Parathyroid adenoma (tissue), 2 donors: Measurements from ENCODE around the gene OLFML2B.

Source experiments
- H2AFZ ChIP-seq: fragments of 300-600 bp; sonication (generic); one replicate; pipeline ENCODE4 v1.7.0; 2017; ENCODE audit warnings: antibody characterized with exemption, mild to moderate bottlenecking
- H3K27ac ChIP-seq: fragments of 300-600 bp; sonication (generic); one replicate; pipeline ENCODE4 v1.7.0; 2017
- H3K27me3 ChIP-seq: fragments of 300-600 bp; sonication (generic); one replicate; pipeline ENCODE4 v1.7.0; 2017; ENCODE audit warnings: low read length; ENCODE audit not compliant: control insufficient read depth, insufficient read depth
- H3K36me3 ChIP-seq: fragments of 300-600 bp; sonication (generic); one replicate; pipeline ENCODE4 v1.7.0; 2017; ENCODE audit warnings: low read length; ENCODE audit not compliant: control insufficient read depth, insufficient read depth
- H3K4me1 ChIP-seq: fragments of 300-600 bp; sonication (generic); one replicate; pipeline ENCODE4 v1.7.0; 2017; ENCODE audit warnings: control low read depth
- H3K4me2 ChIP-seq: fragments of 300-600 bp; sonication (generic); one replicate; pipeline ENCODE4 v1.7.0; 2017; ENCODE audit warnings: low read length
- H3K4me3 ChIP-seq: fragments of 300-600 bp; sonication (generic); one replicate; pipeline ENCODE4 v1.7.0; 2017; ENCODE audit warnings: low read depth, low read length
- H3K79me2 ChIP-seq: fragments of 300-600 bp; sonication (generic); one replicate; pipeline ENCODE4 v1.7.0; 2017; ENCODE audit warnings: control low read depth
- H3K9ac ChIP-seq: fragments of 300-600 bp; sonication (generic); one replicate; pipeline ENCODE4 v1.7.0; 2017; ENCODE audit warnings: mild to moderate bottlenecking
- H3K9me3 ChIP-seq: fragments of 300-600 bp; sonication (generic); one replicate; pipeline ENCODE4 v1.7.0; 2017; ENCODE audit warnings: low read length; ENCODE audit not compliant: control insufficient read depth
- CTCF ChIP-seq: fragments of 300-600 bp; sonication (generic); IDR thresholded peaks from one replicate; pipeline ENCODE4 v1.7.0; 2017; ENCODE audit warnings: antibody characterized with exemption, mild to moderate bottlenecking
- donor health status: primary hyperparathyroidism.

The OLFML2B gene

GRCh38 chr1:162014202-162014601 is 9.5 kb downstream of the OLFML2B start:
- Histone ChIP-seq H3K4me3 (no peak overlapping the region), H3K4me2 (no peak overlapping the region), H2AFZ (no peak overlapping the region), H3K36me3 (no peaks in the 10 kb centered on the region), H3K9ac (no peak overlapping the region), H3K79me2 (no peaks in the 10 kb centered on the region), H3K27me3 (no peaks in the 10 kb centered on the region), H3K9me3 (no peaks in the 10 kb centered on the region), H3K4me1 (no peaks in the 10 kb centered on the region), H3K27ac (no peak overlapping the region)
- no peak for TF ChIP-seq CTCF

GRCh38 chr1:162013289-162013688 is 10.4 kb downstream of the OLFML2B start:
- Histone ChIP-seq H3K4me1 (no peaks in the 10 kb centered on the region), H3K4me3 (no peak overlapping the region)
- no peak for TF ChIP-seq CTCF

GRCh38 chr1:162011337-162012012 is 12.2 kb downstream of the OLFML2B start:
- no peak overlapping the region for H3K9ac ChIP-seq
- no peaks in the 10 kb centered on the region for H3K27me3 ChIP-seq
- no peak for TF ChIP-seq CTCF
- H3K4me2 ChIP-seq = no peak overlapping the region
- H3K9me3 ChIP-seq = no peaks in the 10 kb centered on the region
- H3K36me3 ChIP-seq = no peaks in the 10 kb centered on the region
- H3K4me1 ChIP-seq = no peaks in the 10 kb centered on the region
- H3K4me3 ChIP-seq = no peak overlapping the region
- H3K79me2 ChIP-seq = no peaks in the 10 kb centered on the region
- no peak overlapping the region for H3K27ac ChIP-seq
- H2AFZ ChIP-seq = no peak overlapping the region

More at GRCh38 chr1:162013289-162013688, 10.4 kb downstream of the OLFML2B start:
- Histone ChIP-seq H3K4me2 (no peak overlapping the region), H3K79me2 (no peaks in the 10 kb centered on the region), H3K27me3 (no peaks in the 10 kb centered on the region), H3K36me3 (no peaks in the 10 kb centered on the region), H3K9ac (no peak overlapping the region), H3K27ac (no peak overlapping the region), H3K9me3 (no peaks in the 10 kb centered on the region), H2AFZ (no peak overlapping the region)

DNA sequence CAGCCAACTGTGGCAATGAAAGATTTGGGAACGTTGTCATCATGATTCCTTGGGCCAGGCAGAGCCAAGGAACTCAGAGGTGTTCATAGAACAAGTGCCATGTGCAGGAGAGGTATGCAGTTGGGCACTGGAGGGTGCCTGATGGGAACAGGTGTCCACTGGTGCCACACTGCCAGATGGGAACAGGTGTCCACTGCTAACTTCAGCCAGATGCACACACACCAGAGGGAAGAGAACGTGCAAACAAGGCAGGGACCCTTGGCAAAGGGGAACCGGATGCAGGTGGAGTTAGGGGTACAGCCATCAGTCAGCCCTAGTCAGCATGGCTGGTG is 13.5 kb downstream of the OLFML2B start:
- Histone ChIP-seq H3K36me3 (no peaks in the 10 kb centered on the region), H3K4me1 (no peaks in the 10 kb centered on the region), H3K79me2 (no peaks in the 10 kb centered on the region), H3K9me3 (no peaks in the 10 kb centered on the region), H3K4me2 (no peak overlapping the region), H3K27me3 (no peaks in the 10 kb centered on the region), H3K9ac (no peak overlapping the region), H2AFZ (no peak overlapping the region), H3K4me3 (no peak overlapping the region), H3K27ac (no peak overlapping the region)
- TF ChIP-seq CTCF = no peak

DNA sequence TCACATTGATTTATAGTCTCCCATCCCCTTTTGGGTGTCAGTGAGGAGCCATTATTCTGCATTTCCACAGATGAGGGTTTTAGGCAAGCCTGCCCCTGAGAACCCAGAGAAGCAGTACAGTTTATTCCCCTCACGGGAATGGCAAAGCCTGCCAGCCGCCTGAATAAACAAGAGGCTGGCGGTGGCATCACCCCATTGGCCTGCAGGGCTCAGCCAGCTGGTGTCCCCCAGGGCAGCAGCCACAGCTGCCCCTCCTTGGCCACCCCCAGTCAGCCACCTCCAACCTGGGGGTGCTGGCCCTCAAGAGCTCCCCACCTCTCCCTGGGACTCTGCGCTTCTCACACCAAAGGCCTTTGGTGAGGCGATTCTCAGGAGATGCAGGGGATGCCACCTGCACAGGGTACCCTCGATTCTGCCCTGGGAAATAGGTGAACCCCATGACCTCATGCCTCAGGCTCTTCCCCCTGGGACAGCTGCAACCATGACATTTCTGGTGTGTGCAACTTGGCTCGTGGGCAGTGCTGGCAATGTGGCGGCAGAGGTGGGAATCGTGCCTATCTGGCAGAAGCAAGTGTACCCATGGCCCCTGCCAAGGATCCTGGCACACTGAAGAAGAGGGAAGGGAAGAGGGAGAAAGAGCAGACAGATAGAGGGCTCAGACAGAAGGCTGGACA is 14.0 kb downstream of the OLFML2B start:
- no peak for TF ChIP-seq CTCF
- Histone ChIP-seq H3K27ac (no peak overlapping the region), H3K4me1 (no peaks in the 10 kb centered on the region)

More for the DNA sequence above, 14.0 kb downstream of the OLFML2B start:
- H3K4me2 ChIP-seq = no peak overlapping the region
- H3K36me3 ChIP-seq = no peaks in the 10 kb centered on the region
- no peaks in the 10 kb centered on the region for H3K27me3 ChIP-seq
- H2AFZ ChIP-seq = no peak overlapping the region
- no peak overlapping the region for H3K4me3 ChIP-seq
- no peak overlapping the region for H3K9ac ChIP-seq
- H3K79me2 ChIP-seq = no peaks in the 10 kb centered on the region
- H3K9me3 ChIP-seq = no peaks in the 10 kb centered on the region
